SU-DHL-6 (cell line): ENCODE results near the gene MYH8.

Source experiments
- CTCF ChIP-seq: fragments of 200-600 bp; sonication (generic); IDR thresholded peaks from one replicate; pipeline ENCODE4 v1.5.1; 2017; ENCODE audit warnings: antibody characterized with exemption, mild to moderate bottlenecking, low read length, moderate library complexity; ENCODE audit not compliant: insufficient read depth, poor library complexity, severe bottlenecking
- EZH2phosphoT487 ChIP-seq: fragments of 200-600 bp; sonication (generic), shearing (Covaris generic); conservative IDR thresholded peaks from 2 replicates; pipeline ENCODE4 v1.6.1; 2018; ENCODE audit warnings: mild to moderate bottlenecking, antibody characterized with exemption, low read length, moderate library complexity, mixed read lengths

GRCh38 chr17:10357768-10358167, 64.0 kb downstream of the MYH8 start:
- TF ChIP-seq CTCF (peak; percentile 68), EZH2phosphoT487 (no peak)
